HepG2 (cell line): Measurements from ENCODE around the gene BCO1. TPM values are rescaled to one million over a fixed set of nuclear protein-coding genes. Genes with fewer than 3 reads are reported as not detected.

ENCODE experiments used
- AFF4 ChIP-seq: sonication (generic); formaldehyde crosslinking; IDR thresholded peaks from 2 replicates; pipeline ENCODE4 v1.4.0; 2020; ENCODE audit warnings: missing genetic modification reagents
- CENPX ChIP-seq: sonication (generic); formaldehyde crosslinking; IDR thresholded peaks from 2 replicates; pipeline ENCODE4 v1.9.0; 2021; ENCODE audit warnings: mild to moderate bottlenecking, missing genetic modification reagents, moderate library complexity
- DR1 ChIP-seq: sonication (generic); formaldehyde crosslinking; IDR thresholded peaks from 2 replicates; pipeline ENCODE4 v1.8.0; 2021; ENCODE audit warnings: mild to moderate bottlenecking, missing genetic modification reagents, inconsistent platforms
- HNF4A ChIP-seq: sonication (generic); formaldehyde crosslinking; IDR thresholded peaks from 2 replicates; pipeline ENCODE4 v1.4.0; 2020; ENCODE audit warnings: missing genetic modification reagents
- HOXA7 ChIP-seq: sonication (generic); formaldehyde crosslinking; IDR thresholded peaks from 2 replicates; pipeline ENCODE4 v1.8.1; 2022; ENCODE audit warnings: mild to moderate bottlenecking, missing genetic modification reagents, moderate library complexity
- KLF12 ChIP-seq: sonication (generic); formaldehyde crosslinking; IDR thresholded peaks from 2 replicates; pipeline ENCODE4 v1.4.0; 2020; ENCODE audit warnings: missing genetic modification reagents, borderline replicate concordance
- NFIB ChIP-seq: sonication (generic); formaldehyde crosslinking; IDR thresholded peaks from 2 replicates; pipeline ENCODE4 v1.9.0; 2021; ENCODE audit warnings: missing genetic modification reagents, mild to moderate bottlenecking, borderline replicate concordance
- PAX8 ChIP-seq: sonication (generic); formaldehyde crosslinking; IDR thresholded peaks from 2 replicates; pipeline ENCODE4 v1.8.0; 2022; ENCODE audit warnings: mild to moderate bottlenecking, missing genetic modification reagents, borderline replicate concordance
- REXO4 ChIP-seq: sonication (generic); formaldehyde crosslinking; IDR thresholded peaks from 2 replicates; pipeline ENCODE4 v1.8.0; 2022; ENCODE audit warnings: missing genetic modification reagents, mild to moderate bottlenecking, borderline replicate concordance
- SALL2 ChIP-seq: sonication (generic); formaldehyde crosslinking; IDR thresholded peaks from 2 replicates; pipeline ENCODE4 v1.8.1; 2023; ENCODE audit warnings: mild to moderate bottlenecking, missing genetic modification reagents, inconsistent platforms
- SIX4 ChIP-seq: sonication (generic); formaldehyde crosslinking; IDR thresholded peaks from 2 replicates; pipeline ENCODE4 v1.4.0; 2020; ENCODE audit warnings: missing genetic modification reagents
- ZBTB20 ChIP-seq: sonication (generic); formaldehyde crosslinking; IDR thresholded peaks from 2 replicates; pipeline ENCODE4 v1.8.1; 2023; ENCODE audit warnings: missing genetic modification reagents, low read depth, mild to moderate bottlenecking, borderline replicate concordance
- ZMAT3 ChIP-seq: sonication (generic); formaldehyde crosslinking; conservative IDR thresholded peaks from 2 replicates; pipeline ENCODE4 v1.7.0; 2021; ENCODE audit warnings: missing genetic modification reagents
- ZNF264 ChIP-seq: sonication (generic); formaldehyde crosslinking; IDR thresholded peaks from 2 replicates; pipeline ENCODE4 v1.4.0; 2020; ENCODE audit warnings: missing genetic modification reagents
- ZNF274 ChIP-seq: sonication (generic); formaldehyde crosslinking; IDR thresholded peaks from 2 replicates; pipeline ENCODE4 v1.5.1; 2020; ENCODE audit warnings: mild to moderate bottlenecking, missing genetic modification reagents
- ZNF33A ChIP-seq: sonication (generic); formaldehyde crosslinking; IDR thresholded peaks from 2 replicates; pipeline ENCODE4 v1.5.1; 2020; ENCODE audit warnings: missing genetic modification reagents, mild to moderate bottlenecking, moderate library complexity, borderline replicate concordance
- ZNF567 ChIP-seq: sonication (generic); formaldehyde crosslinking; IDR thresholded peaks from 2 replicates; pipeline ENCODE4 v1.8.1; 2023; ENCODE audit warnings: mild to moderate bottlenecking, missing genetic modification reagents, borderline replicate concordance
- ZNF678 ChIP-seq: sonication (generic); formaldehyde crosslinking; IDR thresholded peaks from 2 replicates; pipeline ENCODE4 v1.4.0; 2020; ENCODE audit warnings: mild to moderate bottlenecking, missing genetic modification reagents
- ZNF768 ChIP-seq: sonication (generic); formaldehyde crosslinking; IDR thresholded peaks from 2 replicates; pipeline ENCODE4 v1.4.0; 2020; ENCODE audit warnings: missing genetic modification reagents
- polyA plus RNA-seq, 8 experiments: library from polyadenylated mRNA; depleted of rRNA in 3 of 8; stranded (reverse) in 7 of 8; unstranded in 1 of 8; fragments of >200 nt; fragmentation: Illumina TruSeq in 4 of 8; extraction: Trizol in 4 of 8; gene quantifications; 2 replicates each; pipeline versions ENCODE4 v1.2.1 to v1.2.3, GENCODE V29; 2011 to 2016; ENCODE audit warnings: low read depth in 4 of 8, missing spikeins in 1 of 8, mixed read lengths in 1 of 8; ENCODE audit not compliant: insufficient read depth in 1 of 8
- total RNA-seq, 5 experiments: library from RNA; depleted of rRNA; stranded (reverse); fragments of >200 nt; fragmentation: Illumina TruSeq; extraction: Trizol; gene quantifications; 2 replicates each; pipeline ENCODE4 v1.2.3, GENCODE V29; 2016; ENCODE audit warnings: low read depth in 1 of 5
- TF ChIP-seq, protein P1 (sequence below): sonication (generic); formaldehyde crosslinking; conservative IDR thresholded peaks from 2 replicates; pipeline ENCODE4 v1.8.0; 2022; ENCODE audit warnings: mild to moderate bottlenecking, moderate library complexity, missing genetic modification reagents
- TF ChIP-seq, protein P2 (sequence below): sonication (generic); formaldehyde crosslinking; IDR thresholded peaks from 2 replicates; pipeline ENCODE4 v1.5.0; 2020; ENCODE audit warnings: missing genetic modification reagents, mild to moderate bottlenecking, borderline replicate concordance
- TF ChIP-seq, protein P3 (sequence below): sonication (generic); formaldehyde crosslinking; IDR thresholded peaks from 2 replicates; pipeline ENCODE4 v1.5.0; 2020; ENCODE audit warnings: missing genetic modification reagents

BCO1 gene
- total and polyA plus RNA-seq, 2 of the 13 experiments (the other 11 are each of a cell fraction or from before 2014, with no cell fraction given), result 0.11 TPM; not detected in 1

DNA sequence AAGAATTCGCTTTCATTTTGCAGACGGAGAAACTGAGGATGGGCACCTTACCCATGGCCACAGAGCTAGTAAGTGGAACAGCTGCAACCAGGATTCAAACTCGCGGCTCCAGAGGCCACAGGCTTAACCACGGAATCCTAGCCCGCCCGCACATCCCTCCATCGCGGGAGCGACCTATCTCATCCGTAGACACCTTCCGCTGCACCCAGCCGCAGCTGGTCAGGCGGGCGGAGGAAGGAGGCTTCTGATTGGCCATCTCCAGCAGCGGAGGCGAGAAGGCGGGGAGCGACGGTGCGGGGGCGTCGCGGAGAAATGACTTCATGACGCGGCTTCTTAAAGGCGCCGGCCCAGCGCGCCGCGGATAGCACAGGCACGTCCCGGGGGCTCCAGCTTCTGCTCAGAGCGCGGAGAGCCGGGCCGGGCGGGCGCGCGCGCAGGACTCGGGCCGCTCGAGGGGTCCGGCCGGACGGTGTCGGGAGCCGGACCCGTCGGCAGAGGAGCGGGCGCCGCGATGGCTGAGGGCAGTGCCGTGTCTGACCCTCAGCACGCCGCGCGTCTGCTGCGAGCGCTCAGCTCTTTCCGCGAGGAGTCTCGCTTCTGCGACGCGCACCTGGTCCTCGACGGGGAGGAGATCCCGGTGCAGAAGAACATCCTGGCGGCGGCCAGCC is 76.2 kb downstream of the BCO1 start, which contains the start of gene GAN (continued):
- peak; percentile 47; the same call in 1 of the 2 replicates for TF ChIP-seq ZNF264 (CRISPR knock-in tag)
- no peak for TF ChIP-seq AFF4
- TF ChIP-seq CENPX (CRISPR knock-in tag), result no peak
- TF ChIP-seq ZNF33A, result no peak; the same call in 1 of the 2 replicates
- TF ChIP-seq, protein P1, sequence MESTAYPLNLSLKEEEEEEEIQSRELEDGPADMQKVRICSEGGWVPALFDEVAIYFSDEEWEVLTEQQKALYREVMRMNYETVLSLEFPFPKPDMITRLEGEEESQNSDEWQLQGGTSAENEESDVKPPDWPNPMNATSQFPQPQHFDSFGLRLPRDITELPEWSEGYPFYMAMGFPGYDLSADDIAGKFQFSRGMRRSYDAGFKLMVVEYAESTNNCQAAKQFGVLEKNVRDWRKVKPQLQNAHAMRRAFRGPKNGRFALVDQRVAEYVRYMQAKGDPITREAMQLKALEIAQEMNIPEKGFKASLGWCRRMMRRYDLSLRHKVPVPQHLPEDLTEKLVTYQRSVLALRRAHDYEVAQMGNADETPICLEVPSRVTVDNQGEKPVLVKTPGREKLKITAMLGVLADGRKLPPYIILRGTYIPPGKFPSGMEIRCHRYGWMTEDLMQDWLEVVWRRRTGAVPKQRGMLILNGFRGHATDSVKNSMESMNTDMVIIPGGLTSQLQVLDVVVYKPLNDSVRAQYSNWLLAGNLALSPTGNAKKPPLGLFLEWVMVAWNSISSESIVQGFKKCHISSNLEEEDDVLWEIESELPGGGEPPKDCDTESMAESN (CRISPR knock-in tag), result peak; percentile 90; the same call in 1 of the 2 replicates
- peak; percentile 65; the same call in 1 of the 2 replicates for TF ChIP-seq ZNF567
- TF ChIP-seq ZNF274 (CRISPR knock-in tag), result peak; percentile 80; the same call in 1 of the 2 replicates
- TF ChIP-seq REXO4 (CRISPR knock-in tag), result no peak
- peak; percentile 92 for TF ChIP-seq SALL2 (CRISPR knock-in tag)
- peak; percentile 38; the same call in 1 of the 2 replicates for TF ChIP-seq ZBTB20 (CRISPR knock-in tag)
- TF ChIP-seq ZNF678 (CRISPR knock-in tag), result peak; percentile 76; the same call in 1 of the 2 replicates
- peak; percentile 69; the same call in 1 of the 2 replicates for TF ChIP-seq ZNF768
- TF ChIP-seq SIX4, result no peak
- TF ChIP-seq PAX8 (CRISPR knock-in tag), result peak; percentile 46
- TF ChIP-seq, protein P2, sequence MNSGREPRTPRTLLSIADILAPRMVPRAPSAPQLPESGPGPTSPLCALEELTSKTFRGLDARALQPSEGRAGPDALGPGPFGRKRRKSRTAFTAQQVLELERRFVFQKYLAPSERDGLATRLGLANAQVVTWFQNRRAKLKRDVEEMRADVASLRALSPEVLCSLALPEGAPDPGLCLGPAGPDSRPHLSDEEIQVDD (CRISPR knock-in tag), result 0 out of 2 replicates have a peak, but pooled peaks have one; percentile 45
- TF ChIP-seq HOXA7, result no peak
- TF ChIP-seq NFIB, result no peak
- no peak for TF ChIP-seq ZMAT3 (CRISPR knock-in tag)
- peak; percentile 96 for TF ChIP-seq DR1 (CRISPR knock-in tag)
- TF ChIP-seq KLF12 (CRISPR knock-in tag), result 0 out of 2 replicates have a peak, but pooled peaks have one; percentile 51
- no peak for TF ChIP-seq HNF4A (CRISPR knock-in tag)
- TF ChIP-seq, protein P3, sequence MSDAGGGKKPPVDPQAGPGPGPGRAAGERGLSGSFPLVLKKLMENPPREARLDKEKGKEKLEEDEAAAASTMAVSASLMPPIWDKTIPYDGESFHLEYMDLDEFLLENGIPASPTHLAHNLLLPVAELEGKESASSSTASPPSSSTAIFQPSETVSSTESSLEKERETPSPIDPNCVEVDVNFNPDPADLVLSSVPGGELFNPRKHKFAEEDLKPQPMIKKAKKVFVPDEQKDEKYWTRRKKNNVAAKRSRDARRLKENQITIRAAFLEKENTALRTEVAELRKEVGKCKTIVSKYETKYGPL (CRISPR knock-in tag), result no peak
